Measurements from ENCODE around the gene CCDC69.

DNA sequence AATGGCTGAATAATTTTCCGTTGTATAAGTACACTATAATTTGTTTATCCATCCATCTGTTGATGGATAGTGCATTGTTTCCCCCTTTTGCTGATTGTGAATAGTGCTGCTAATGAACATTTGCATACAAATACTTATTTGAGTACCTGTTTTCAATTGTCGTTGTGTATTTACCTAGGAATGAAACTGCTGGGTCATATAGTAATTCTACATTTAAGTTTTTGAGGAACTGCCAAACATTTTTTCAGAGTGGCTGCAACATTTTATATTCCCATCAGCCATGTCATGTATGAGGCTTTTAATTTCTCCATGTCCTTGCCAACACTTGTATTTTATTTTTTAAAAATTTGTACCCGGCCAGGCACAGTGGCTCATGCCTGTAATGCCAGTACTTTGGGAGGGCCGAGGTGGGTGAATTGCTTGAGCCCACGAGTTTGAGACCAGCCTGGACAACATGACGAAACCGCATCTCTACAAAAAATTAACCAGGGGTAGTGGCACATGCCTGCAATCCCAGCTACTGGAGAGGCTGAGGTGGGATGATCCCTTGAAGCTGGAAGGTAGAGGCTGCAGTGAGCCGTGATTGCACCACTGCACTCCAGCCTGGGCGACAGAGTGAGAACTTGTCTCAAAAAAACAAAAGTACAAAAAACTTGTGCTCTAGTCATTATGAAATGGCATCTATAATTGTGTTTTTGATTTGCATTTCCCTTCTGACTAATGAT is 64.1 kb downstream of the CCDC69 start:
- TF ChIP-seq, protein P1, sequence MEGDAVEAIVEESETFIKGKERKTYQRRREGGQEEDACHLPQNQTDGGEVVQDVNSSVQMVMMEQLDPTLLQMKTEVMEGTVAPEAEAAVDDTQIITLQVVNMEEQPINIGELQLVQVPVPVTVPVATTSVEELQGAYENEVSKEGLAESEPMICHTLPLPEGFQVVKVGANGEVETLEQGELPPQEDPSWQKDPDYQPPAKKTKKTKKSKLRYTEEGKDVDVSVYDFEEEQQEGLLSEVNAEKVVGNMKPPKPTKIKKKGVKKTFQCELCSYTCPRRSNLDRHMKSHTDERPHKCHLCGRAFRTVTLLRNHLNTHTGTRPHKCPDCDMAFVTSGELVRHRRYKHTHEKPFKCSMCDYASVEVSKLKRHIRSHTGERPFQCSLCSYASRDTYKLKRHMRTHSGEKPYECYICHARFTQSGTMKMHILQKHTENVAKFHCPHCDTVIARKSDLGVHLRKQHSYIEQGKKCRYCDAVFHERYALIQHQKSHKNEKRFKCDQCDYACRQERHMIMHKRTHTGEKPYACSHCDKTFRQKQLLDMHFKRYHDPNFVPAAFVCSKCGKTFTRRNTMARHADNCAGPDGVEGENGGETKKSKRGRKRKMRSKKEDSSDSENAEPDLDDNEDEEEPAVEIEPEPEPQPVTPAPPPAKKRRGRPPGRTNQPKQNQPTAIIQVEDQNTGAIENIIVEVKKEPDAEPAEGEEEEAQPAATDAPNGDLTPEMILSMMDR (IDR thresholded peaks at IDR 0.05; ENCODE audit: insufficient read depth, low read length, poor library complexity, severe bottlenecking): no peak
- TF ChIP-seq EZH2phosphoT487 (conservative IDR thresholded peaks at IDR 0.05; ENCODE audit: low read length): no peak
